Activated B cell treated with CpG ODN at 0.5 μM for 24 hours (primary cell): ENCODE results near the gene SRCAP. TPM values are rescaled to one million over a fixed set of nuclear protein-coding genes. Genes with fewer than 3 reads are reported as not detected.

Experiments
- ATAC-seq: fragments of 200-7000 bp; cut with Tn5 transposase; one replicate; pipeline ENCODE4 v1.10.0; 2021; ENCODE audit warnings: low read depth, mild to moderate bottlenecking, moderate library complexity
- CTCF ChIA-PET: fragments of 350-600 bp; sonication (Branson Sonifier 250); formaldehyde crosslinking; loops from one replicate; lab custom pipeline; 2021; ENCODE audit warnings: antibody characterized with exemption; lab: Charles Lee
- POLR2A ChIA-PET: fragments of 350-600 bp; sonication (Branson Sonifier 250); formaldehyde crosslinking; loops from one replicate; lab custom pipeline; 2021; ENCODE audit warnings: antibody characterized with exemption; lab: Charles Lee
- DNase-seq: peaks from one replicate; pipeline ENCODE4 v3.0.0; 2022
- H3K27ac Mint-ChIP-seq: one replicate; pipeline ENCODE4 v1.8.0; 2020; ENCODE audit warnings: mixed read lengths
- H3K27me3 Mint-ChIP-seq: one replicate; pipeline ENCODE4 v1.8.0; 2021; ENCODE audit warnings: mixed read lengths
- H3K36me3 Mint-ChIP-seq: one replicate; pipeline ENCODE4 v1.8.0; 2021; ENCODE audit warnings: low read depth, mixed read lengths
- H3K4me1 Mint-ChIP-seq: one replicate; pipeline ENCODE4 v1.8.0; 2021; ENCODE audit warnings: mixed read lengths
- H3K4me3 Mint-ChIP-seq: one replicate; pipeline ENCODE4 v1.8.0; 2020; ENCODE audit warnings: mild to moderate bottlenecking, mixed read lengths
- H3K9me3 Mint-ChIP-seq: one replicate; pipeline ENCODE4 v1.8.0; 2020; ENCODE audit warnings: mixed read lengths
- CTCF ChIP-seq: fragments of 200-600 bp; IDR thresholded peaks from one replicate; pipeline ENCODE4 v1.8.0; 2022; ENCODE audit warnings: antibody characterized with exemption, mild to moderate bottlenecking
- intact Hi-C: fragments of 100-400 bp; cut with micrococcal nuclease; formaldehyde crosslinking; loops from one replicate; pipeline ENCODE4 v1.15.1; 2024
- total RNA-seq: library from RNA; stranded (reverse); gene quantifications from 2 replicates; pipeline ENCODE4 v1.2.3, GENCODE V29; 2022

SRCAP gene
- total RNA-seq, 1 donor from 2014 or later = 123 TPM

DNA sequence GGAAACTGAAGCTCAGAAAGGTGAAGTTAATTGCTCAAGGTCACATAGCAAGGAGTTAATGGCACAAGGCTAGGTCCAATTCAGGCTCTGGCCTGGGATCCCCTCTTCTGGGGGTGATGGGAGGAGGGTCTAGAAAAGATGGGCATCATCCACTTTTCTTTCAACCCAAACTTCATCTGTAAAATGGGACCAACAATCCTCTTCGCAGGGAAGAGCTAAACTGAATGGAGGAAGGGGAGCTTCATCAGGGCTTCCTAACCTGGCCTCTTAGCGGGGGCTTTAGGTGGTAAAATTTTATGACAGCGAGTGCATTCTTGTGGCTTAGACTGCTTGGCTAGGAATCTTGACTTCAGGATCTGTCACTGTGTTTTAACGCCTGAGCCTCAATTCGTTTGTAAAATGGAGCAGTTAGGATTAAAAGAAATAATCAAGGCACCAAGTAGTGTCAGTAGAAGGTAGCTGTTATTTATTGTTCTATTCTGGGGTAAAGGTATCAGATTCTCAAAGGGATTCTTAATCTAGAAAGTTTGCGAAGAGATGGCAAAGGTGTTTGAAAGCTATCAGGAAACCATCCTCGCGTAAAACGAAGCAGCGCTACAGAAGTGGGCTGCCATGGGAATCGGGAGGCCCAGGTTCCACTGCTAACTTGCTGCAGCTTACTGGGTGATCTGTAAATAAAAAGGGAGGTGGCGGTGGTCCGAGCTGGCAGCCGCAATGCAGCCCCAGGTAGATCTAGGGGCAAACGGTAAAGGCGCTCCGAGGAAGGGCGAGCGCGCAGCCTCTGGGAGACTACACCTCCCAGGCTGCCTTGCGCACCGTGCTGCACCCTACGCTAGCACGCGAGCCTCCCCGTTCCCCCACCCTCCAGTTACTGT lies 1.5 kb upstream of the SRCAP start:
- ChIA-PET CTCF (interaction anchor here (0.8 to 2.0 kb wide), 5 partner anchors 38 to 605 kb away, joined by 3 to 12 read pairs (median 4); partner anchors contain the start of genes FBRS and PRR14), POLR2A (interaction anchor here (0.6 to 2.9 kb wide), 13 partner anchors 31 to 1252 kb away, joined by 3 to 38 read pairs (median 4); partner anchors contain the start of genes ARMC5, FBRS, PHKG2 and PRR14)
- no peaks in the 10 kb centered on the region for H3K27me3 Mint-ChIP-seq
- no peak for TF ChIP-seq CTCF
- peaks cover 30% of the 10 kb centered on the region for H3K4me1 Mint-ChIP-seq
- intact Hi-C loops = loop anchor here (1.0 to 10.0 kb wide), 16 partner anchors 18 to 327 kb away; partner anchors contain the start of genes CFAP119, DCTPP1, FBRS and PHKG2
- peak overlapping the region; percentile 100 for H3K27ac Mint-ChIP-seq
- H3K36me3 Mint-ChIP-seq = peaks cover 30% of the 10 kb centered on the region
- no peaks in the 10 kb centered on the region for H3K9me3 Mint-ChIP-seq
- DNase-seq (no peak), ATAC-seq (peak; percentile 86)
- peak overlapping the region; percentile 97 for H3K4me3 Mint-ChIP-seq

DNA sequence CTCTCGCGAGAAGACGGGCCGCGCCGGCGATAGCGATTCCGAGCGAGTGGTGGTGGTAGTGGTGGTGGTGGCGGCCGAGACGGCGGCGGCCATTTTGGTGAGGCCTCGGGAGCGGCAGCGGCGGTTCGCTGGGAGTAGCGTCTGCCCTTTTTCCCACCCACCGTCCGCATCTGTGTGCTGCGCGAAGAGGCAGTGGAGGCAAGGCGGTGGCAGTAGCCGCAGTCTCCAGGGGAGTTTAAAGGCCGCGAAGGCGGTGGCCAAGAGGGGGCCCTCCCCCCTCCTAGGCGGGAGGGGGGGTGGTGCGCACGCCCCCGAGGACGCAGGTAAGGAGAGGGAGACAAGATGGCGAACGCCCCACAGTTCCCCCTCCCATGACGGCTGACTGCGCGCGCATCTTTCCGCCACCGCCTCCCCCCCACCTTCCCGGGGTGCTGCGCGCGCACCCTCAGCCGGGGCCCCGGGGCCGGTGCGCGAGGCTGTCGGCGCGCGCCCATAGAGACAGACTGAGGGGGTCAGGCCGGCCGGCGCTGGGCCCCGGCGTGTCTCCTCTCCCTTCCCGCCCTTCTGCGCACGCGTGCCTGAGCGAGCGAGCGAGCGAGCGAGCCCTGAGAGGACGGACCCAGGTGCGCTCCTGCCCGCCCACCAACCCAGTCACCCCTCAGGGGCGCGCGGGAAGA lies 694 bp upstream of the SRCAP start:
- CTCF ChIA-PET = interaction anchor here (2.0 kb wide), 1 partner anchor 48 kb away, joined by 10 read pairs; the partner anchor contains the start of gene PRR14
- peak overlapping the region; percentile 100 for H3K27ac Mint-ChIP-seq
- DNase-seq = peak; percentile 96

DNA sequence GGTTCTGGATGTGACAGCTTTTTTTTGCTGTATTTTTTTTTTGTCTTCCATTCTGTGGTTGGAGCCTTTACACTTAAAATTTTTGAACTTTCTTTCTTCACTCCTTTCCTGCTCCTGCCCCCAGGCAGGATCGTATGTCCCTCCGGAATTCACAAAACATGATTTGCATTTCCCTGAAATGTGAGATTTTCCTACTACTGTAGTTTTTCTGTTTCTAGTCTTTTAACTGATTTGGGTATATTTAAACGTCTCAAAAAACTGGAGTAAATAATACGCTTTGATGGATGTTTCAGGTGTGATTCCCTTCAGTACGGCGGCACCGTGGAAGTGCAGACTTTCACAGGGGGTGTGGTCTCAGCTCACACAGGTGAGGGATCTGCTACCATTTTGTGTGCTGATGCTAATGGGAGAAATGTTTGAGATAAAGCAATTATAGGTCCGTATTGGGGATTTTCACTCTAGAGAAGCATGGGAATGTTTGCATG lies 686 bp downstream of the SRCAP start:
- TF ChIP-seq CTCF = no peak
- H3K27me3 Mint-ChIP-seq = no peaks in the 10 kb centered on the region
- H3K36me3 Mint-ChIP-seq = peaks cover 45% of the 10 kb centered on the region
- peak overlapping the region; percentile 95 for H3K27ac Mint-ChIP-seq
- POLR2A ChIA-PET = interaction anchor here (0.6 to 1.7 kb wide), 7 partner anchors 17 to 915 kb away, joined by 3 to 25 read pairs (median 5); partner anchors contain the start of genes FBRS, PRR14, ZNF629 and ZNF764
- CTCF ChIA-PET = no interaction called here
- intact Hi-C loops = loop anchor here (2.0 to 10.0 kb wide), 4 partner anchors 115 to 329 kb away; partner anchors contain the start of genes DCTPP1, TBC1D10B and ZNF747
- DNase-seq = no peak
- peaks cover 22% of the 10 kb centered on the region for H3K4me1 Mint-ChIP-seq
- peak overlapping the region; percentile 97 for H3K4me3 Mint-ChIP-seq
- ATAC-seq = no peak
- no peaks in the 10 kb centered on the region for H3K9me3 Mint-ChIP-seq

More for the DNA sequence above, 694 bp upstream of the SRCAP start:
- TF ChIP-seq CTCF = no peak
- POLR2A ChIA-PET = interaction anchor here (0.7 to 2.9 kb wide), 9 partner anchors 38 to 1875 kb away, joined by 3 to 38 read pairs (median 8); partner anchors contain the start of genes ATXN2L, FBRS, PRR14 and ZNF48
- peak; percentile 75 for ATAC-seq
- Mint-ChIP-seq H3K27me3 (no peaks in the 10 kb centered on the region), H3K36me3 (peaks cover 35% of the 10 kb centered on the region), H3K4me1 (peaks cover 30% of the 10 kb centered on the region), H3K4me3 (peak overlapping the region; percentile 97), H3K9me3 (no peaks in the 10 kb centered on the region)
- intact Hi-C loops = loop anchor here (1.0 to 10.0 kb wide), 16 partner anchors 17 to 327 kb away; partner anchors contain the start of genes CFAP119, DCTPP1, FBRS and PHKG2

DNA sequence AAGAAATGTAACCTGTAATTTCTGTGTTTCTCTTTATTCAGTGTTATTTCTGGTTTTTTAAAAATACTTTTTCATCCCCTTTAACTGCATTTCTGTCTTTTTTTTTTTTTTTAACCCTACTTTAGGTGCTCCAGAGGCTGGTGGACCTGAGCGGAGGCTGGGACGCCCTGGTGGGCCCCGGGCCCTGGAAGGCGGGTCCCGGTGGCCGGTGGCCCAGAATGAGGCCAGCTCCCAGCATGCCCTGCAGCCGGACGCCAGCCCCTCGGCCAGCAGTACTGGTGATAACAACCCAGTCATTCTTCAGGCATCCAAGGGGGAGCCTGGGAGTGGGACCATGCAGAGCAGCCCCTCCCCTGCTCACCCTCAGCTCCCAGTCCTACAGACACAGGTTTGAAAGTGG lies 1.5 kb downstream of the SRCAP start:
- peaks cover 52% of the 10 kb centered on the region for H3K36me3 Mint-ChIP-seq
- intact Hi-C loops = no loop called here
- TF ChIP-seq CTCF = no peak
- POLR2A ChIA-PET = interaction anchor here (0.7 kb wide), 3 partner anchors 86 to 142 kb away, joined by 3 to 5 read pairs (median 3); partner anchors contain the start of genes ZNF629 and ZNF764
- no peaks in the 10 kb centered on the region for H3K9me3 Mint-ChIP-seq
- DNase-seq (no peak), ATAC-seq (no peak)
- H3K4me1 Mint-ChIP-seq = peaks cover 22% of the 10 kb centered on the region
- H3K27ac Mint-ChIP-seq = no peak overlapping the region
- H3K4me3 Mint-ChIP-seq = no peak overlapping the region
- H3K27me3 Mint-ChIP-seq = no peaks in the 10 kb centered on the region
- CTCF ChIA-PET = no interaction called here
